ENCODE data around the gene S100A6. TPM values are rescaled to one million over a fixed set of nuclear protein-coding genes. Genes with fewer than 3 reads are reported as not detected.

The S100A6 gene
- total RNA-seq, 1 donor from 2014 or later: 1.1 TPM

- no peaks in the 10 kb centered on the region for H3K27me3 Mint-ChIP-seq (ENCODE audit: unreplicated experiment)
- H3K9me3 Mint-ChIP-seq (ENCODE audit: unreplicated experiment): no peaks in the 10 kb centered on the region
- no peak for DNase-seq (ENCODE audit: extremely low spot score, unreplicated experiment)
- peaks cover 28% of the 10 kb centered on the region for H3K4me1 Mint-ChIP-seq (ENCODE audit: unreplicated experiment)
- H3K36me3 Mint-ChIP-seq (ENCODE audit: unreplicated experiment): no peaks in the 10 kb centered on the region
- TF ChIP-seq, protein P1, sequence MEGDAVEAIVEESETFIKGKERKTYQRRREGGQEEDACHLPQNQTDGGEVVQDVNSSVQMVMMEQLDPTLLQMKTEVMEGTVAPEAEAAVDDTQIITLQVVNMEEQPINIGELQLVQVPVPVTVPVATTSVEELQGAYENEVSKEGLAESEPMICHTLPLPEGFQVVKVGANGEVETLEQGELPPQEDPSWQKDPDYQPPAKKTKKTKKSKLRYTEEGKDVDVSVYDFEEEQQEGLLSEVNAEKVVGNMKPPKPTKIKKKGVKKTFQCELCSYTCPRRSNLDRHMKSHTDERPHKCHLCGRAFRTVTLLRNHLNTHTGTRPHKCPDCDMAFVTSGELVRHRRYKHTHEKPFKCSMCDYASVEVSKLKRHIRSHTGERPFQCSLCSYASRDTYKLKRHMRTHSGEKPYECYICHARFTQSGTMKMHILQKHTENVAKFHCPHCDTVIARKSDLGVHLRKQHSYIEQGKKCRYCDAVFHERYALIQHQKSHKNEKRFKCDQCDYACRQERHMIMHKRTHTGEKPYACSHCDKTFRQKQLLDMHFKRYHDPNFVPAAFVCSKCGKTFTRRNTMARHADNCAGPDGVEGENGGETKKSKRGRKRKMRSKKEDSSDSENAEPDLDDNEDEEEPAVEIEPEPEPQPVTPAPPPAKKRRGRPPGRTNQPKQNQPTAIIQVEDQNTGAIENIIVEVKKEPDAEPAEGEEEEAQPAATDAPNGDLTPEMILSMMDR (IDR thresholded peaks at IDR 0.05): peak; percentile 95
- peak overlapping the region; percentile 83 for H3K27ac Mint-ChIP-seq (ENCODE audit: unreplicated experiment)
- H3K4me3 Mint-ChIP-seq (ENCODE audit: unreplicated experiment): no peak overlapping the region
These were observed 36.8 kb upstream of the S100A6 start for GRCh38 chr1:153572569-153573015.

- Mint-ChIP-seq H3K4me1 (ENCODE audit: unreplicated experiment) (peaks cover 35% of the 10 kb centered on the region), H3K4me3 (ENCODE audit: unreplicated experiment) (no peak overlapping the region), H3K27me3 (ENCODE audit: unreplicated experiment) (no peaks in the 10 kb centered on the region), H3K9me3 (ENCODE audit: unreplicated experiment) (no peaks in the 10 kb centered on the region), H3K36me3 (ENCODE audit: unreplicated experiment) (no peaks in the 10 kb centered on the region), H3K27ac (ENCODE audit: unreplicated experiment) (peak overlapping the region; percentile 83)
- DNase-seq (ENCODE audit: extremely low spot score, unreplicated experiment): no peak
- TF ChIP-seq, protein P1 (IDR thresholded peaks at IDR 0.05): no peak
These were observed 35.9 kb upstream of the S100A6 start for GRCh38 chr1:153571706-153572105.

DNA sequence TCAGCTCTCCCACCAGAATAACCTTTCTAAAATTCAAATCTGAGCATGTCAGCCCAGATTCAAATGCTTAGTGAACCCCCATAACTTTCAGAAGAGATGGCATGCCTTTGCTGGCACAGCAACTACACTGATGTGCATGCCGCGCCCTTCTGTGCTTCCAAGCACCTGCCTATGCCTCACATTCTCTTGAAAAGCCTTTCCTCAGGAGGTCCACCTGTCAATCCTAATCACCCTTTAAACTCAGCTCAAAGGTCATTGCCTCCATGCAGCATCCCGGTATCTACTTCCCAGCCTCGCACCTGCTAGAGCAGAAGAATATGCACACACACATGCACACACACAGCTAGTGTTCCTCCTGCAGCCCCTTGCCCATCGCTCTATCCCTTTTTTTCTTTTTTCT lies 35.1 kb upstream of the S100A6 start:
- Mint-ChIP-seq H3K36me3 (ENCODE audit: unreplicated experiment) (no peaks in the 10 kb centered on the region), H3K9me3 (ENCODE audit: unreplicated experiment) (no peaks in the 10 kb centered on the region), H3K4me1 (ENCODE audit: unreplicated experiment) (peaks cover 41% of the 10 kb centered on the region), H3K27me3 (ENCODE audit: unreplicated experiment) (no peaks in the 10 kb centered on the region), H3K27ac (ENCODE audit: unreplicated experiment) (no peak overlapping the region), H3K4me3 (ENCODE audit: unreplicated experiment) (no peak overlapping the region)
- TF ChIP-seq, protein P1 (IDR thresholded peaks at IDR 0.05): no peak
- no peak for DNase-seq (ENCODE audit: extremely low spot score, unreplicated experiment)

GRCh38 chr1:153569465-153569864 lies 33.7 kb upstream of the S100A6 start:
- H3K9me3 Mint-ChIP-seq (ENCODE audit: unreplicated experiment): no peaks in the 10 kb centered on the region
- no peak for DNase-seq (ENCODE audit: extremely low spot score, unreplicated experiment)
- H3K4me1 Mint-ChIP-seq (ENCODE audit: unreplicated experiment): peaks cover 53% of the 10 kb centered on the region
- TF ChIP-seq, protein P1 (IDR thresholded peaks at IDR 0.05): no peak
- H3K4me3 Mint-ChIP-seq (ENCODE audit: unreplicated experiment): no peak overlapping the region
- H3K27ac Mint-ChIP-seq (ENCODE audit: unreplicated experiment): no peak overlapping the region
- no peaks in the 10 kb centered on the region for H3K36me3 Mint-ChIP-seq (ENCODE audit: unreplicated experiment)
- no peaks in the 10 kb centered on the region for H3K27me3 Mint-ChIP-seq (ENCODE audit: unreplicated experiment)

- peak overlapping the region; percentile 98 for H3K27ac Mint-ChIP-seq (ENCODE audit: unreplicated experiment)
These were observed 32.7 kb upstream of the S100A6 start for GRCh38 chr1:153568367-153569099.

More at GRCh38 chr1:153568367-153569099, 32.7 kb upstream of the S100A6 start:
- H3K4me1 Mint-ChIP-seq (ENCODE audit: unreplicated experiment): peaks cover 62% of the 10 kb centered on the region
- H3K4me3 Mint-ChIP-seq (ENCODE audit: unreplicated experiment): peak overlapping the region; percentile 34
- H3K36me3 Mint-ChIP-seq (ENCODE audit: unreplicated experiment): no peaks in the 10 kb centered on the region
- no peaks in the 10 kb centered on the region for H3K27me3 Mint-ChIP-seq (ENCODE audit: unreplicated experiment)
- no peaks in the 10 kb centered on the region for H3K9me3 Mint-ChIP-seq (ENCODE audit: unreplicated experiment)
- TF ChIP-seq, protein P1 (IDR thresholded peaks at IDR 0.05): peak; percentile 99
- peak; percentile 97 for DNase-seq (ENCODE audit: extremely low spot score, unreplicated experiment)

Data from osteocyte (in vitro differentiated cells).